NCI-H446 treated with DMSO at 0.1 percent for 48 hours (cell line): Measurements from ENCODE around the gene IGHMBP2.
"Not testable (repeated sequence)": the region's sequence is repeated elsewhere in the genome, so short reads cannot be mapped to it uniquely, and the experiment has no call there.

Experiments used
- DNase-seq: peaks from one replicate; lab custom pipeline; 2025; lab: John Stamatoyannopoulos, UW

IGHMBP2 gene

DNA sequence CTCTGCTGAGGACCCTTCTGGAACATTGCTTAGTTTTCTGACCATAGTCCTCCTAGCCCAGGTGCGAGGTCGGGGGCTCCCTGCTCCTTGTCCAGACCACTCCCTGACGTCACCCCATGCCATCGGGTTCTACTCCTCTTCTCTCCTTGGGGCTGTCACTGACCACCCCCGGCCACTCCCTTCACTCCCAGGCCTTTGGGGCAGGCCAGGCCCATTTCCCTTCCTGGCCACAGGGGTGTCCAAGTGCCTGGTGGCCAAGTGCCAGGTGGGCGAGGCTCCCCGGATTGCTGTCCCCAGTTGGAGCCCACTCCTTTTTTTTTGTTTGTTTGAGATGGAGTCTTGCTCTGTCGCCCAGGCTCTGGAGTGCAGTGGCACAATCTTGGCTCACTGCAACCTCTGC, 57.6 kb downstream of the IGHMBP2 start:
- DNase-seq = no peak

DNA sequence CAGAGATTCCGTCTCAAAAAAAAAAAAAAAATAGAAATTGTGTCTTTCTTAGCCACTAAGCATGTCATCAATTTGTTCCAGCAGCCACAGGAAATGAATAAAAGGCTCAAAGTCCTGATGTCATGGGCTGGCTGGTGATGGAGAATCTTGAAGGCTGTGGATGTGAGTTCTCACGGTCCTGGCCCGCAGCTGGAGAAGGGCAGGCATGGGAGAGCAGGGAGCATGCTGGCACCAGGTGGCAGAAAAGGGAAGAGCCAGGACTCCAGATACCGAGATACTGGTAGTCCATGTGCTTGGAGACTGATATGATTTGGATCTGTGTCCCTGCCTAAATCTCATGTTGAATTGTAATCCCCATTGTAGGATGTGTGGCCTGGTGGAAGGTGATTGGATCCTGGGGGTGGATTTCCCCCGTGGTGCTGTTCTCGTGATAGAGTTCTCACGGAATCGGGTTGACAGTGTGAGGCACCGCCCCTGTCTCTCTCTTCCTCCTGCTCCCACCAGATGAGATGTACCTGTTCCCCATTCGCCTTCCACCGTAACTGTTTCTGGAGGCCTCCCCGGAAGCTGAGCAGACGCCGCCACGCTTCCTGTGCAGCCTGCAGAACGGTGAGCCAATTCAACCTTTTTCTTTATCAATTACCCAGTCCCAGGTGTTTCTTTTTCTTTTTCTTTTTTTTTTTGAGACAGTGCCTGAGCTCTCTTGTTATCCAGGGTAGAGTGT, 59.0 kb downstream of the IGHMBP2 start:
- DNase-seq = no peak

DNA sequence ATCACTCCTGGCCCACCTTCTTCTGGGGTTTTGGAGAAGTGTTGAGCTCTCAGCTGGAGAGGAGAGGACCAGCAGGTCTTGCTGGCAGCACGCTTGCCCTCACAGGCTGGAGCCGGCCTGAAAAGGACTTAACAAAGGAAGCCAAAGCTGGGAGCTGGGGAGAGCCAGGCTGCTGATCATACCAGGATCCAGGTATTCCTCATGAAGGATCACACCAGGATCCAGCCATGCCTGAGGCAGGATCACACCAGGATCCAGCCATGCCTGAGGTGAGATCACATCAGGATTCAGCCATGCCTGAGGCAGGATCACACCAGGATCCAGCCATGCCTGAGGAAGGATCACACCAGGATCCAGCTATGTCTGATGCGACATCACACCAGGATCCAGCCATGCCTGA, 60.1 kb downstream of the IGHMBP2 start:
- DNase-seq = no peak

DNA sequence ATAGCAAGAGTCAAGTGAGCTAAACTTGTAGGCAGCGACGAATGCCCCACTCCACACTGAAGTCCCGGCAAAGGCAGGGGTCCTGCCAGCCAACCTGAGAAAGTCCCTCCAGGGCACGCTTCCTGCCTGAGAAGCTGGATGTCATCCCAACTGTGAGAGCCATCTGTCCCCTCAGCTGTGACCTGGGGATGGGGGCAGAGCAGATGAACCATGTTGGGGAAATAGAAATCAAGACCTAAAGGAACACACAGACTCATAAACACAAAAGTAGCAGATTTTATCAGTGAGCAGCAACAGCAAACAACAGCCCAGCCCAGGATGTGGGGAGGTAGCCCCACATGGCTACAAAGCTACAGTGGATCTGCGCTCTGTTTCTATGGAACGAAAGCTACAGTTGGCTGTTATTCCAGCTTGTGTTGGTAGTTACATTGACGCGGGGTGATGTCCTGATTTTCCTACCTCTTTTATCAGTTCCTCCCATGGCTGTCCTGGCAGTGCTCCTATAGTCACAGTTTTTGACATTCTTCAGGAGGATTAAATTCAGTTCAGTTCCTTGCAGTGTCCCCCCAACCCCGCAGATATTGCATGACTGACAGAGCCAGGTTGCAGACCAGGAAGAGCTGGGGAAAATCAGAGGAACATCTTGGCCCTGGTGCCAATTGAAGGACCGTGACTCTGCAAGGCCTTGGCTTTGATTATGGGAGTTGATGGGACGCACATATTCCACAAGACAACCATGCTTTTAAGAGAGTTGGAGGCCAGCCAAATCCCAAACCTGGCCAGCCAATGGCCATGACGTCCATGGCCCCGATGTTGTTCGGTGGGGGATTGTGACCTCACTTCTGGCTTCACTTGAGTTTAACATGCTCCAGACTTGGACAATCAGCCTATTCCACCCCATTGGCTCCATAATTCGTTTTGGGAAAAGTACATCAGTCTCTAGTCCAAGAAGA, 62.5 kb downstream of the IGHMBP2 start:
- no peak for DNase-seq

DNA sequence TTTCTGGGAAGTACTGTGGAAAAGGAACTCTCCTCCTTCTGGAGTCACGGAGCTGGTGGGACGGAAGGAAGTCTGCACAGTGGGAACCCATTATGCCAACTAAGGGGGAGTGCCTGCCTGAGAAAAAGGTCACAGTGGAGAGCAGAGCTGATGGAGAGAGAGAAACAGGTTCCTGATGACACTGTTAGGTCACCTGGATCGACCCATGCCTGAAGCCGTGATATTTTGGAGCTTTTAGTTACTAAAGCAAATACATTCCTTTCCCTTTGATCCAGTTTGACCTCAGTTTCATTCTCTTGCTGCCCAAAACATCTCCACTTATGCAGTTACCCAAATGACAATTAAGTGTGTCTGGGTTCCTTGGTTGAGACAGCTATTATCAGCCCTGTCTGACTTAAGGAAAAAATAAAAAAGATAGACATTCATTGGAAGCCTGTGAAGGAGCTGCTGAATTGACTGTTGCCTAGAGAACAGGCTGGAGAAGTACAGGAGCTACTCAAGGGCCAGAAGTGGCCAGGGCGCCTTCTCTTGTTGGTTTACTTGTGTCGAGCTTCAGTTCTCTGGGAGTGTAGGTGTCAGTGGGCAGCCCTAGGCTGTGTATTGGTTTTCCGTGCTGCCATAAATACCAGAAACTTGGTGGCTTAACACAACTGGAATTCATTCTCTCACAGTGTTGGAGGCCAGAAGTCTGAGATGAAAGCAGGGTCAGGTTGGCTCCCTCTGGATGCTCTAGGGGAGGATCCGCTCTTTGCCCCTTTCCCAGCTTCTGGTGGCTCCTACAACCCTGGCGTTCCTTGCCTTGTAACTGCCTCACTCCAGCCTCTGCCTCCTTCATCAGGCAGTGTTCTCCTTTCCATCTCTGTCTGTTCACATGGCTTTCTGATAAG, 63.4 kb downstream of the IGHMBP2 start:
- DNase-seq = no peak

DNA sequence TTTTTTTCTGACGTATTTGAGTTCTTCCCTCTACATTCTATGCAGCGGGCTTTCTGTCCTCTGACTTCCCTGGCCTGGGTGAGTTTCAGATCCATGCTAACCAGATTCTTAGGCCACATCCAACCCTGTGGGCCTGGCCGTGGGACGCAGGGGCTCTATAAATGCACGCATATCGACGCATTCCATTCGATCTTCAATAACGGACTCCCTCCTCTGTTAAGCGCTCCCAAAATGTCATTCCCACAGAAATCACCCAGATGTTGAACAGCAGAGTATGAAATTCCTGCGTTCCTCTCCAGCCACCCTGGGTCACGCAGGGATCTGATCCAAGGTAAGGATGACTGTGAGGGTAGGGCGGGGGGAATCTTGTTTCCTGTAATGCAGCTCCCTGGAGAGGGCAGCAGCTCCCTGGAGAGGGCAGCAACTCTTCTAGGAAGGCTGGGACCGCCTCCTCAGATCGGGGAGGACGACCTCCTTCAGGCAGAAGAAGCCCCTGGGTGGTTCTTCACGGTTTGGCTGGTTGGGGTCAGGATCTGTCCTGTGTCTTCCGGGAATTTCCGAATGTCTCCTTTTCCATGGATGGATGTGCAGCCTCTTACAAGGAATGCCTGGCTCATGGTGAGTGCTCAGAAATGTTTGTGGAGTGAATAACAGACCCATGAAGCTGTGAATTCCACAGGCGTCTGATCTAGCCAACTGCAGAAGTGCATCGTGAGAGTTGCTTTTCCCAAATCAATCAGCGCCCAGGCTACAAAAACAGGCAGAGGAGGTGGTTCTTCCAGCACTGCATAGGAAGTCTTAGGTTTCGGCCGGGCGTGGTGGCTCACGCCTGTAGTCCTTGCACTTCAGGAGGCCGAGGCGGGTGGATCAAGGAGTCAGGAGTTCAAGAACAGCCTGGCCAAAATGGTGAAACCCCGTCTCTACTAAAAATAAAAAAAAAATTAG, 64.9 kb downstream of the IGHMBP2 start:
- DNase-seq = no peak

DNA sequence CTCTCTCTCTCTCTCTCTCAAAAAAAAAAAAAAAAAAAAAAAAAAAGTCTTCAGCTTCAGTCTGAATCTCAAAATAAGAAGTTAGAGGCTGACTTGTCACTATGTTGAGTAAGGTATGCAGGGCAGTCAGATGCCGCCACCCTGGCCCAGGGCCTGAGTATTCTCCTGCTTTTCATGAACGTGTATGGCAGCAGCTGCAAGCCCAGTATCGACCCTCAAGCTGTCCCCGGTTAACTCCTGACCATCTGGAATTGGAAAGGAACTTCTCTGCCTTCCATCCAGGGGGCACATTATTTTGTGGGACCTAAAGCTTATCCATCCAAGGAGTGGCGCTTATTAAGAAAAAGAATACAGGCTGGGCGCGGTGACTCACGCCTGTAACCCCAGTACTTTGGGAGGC, 65.7 kb downstream of the IGHMBP2 start:
- DNase-seq = no peak

DNA sequence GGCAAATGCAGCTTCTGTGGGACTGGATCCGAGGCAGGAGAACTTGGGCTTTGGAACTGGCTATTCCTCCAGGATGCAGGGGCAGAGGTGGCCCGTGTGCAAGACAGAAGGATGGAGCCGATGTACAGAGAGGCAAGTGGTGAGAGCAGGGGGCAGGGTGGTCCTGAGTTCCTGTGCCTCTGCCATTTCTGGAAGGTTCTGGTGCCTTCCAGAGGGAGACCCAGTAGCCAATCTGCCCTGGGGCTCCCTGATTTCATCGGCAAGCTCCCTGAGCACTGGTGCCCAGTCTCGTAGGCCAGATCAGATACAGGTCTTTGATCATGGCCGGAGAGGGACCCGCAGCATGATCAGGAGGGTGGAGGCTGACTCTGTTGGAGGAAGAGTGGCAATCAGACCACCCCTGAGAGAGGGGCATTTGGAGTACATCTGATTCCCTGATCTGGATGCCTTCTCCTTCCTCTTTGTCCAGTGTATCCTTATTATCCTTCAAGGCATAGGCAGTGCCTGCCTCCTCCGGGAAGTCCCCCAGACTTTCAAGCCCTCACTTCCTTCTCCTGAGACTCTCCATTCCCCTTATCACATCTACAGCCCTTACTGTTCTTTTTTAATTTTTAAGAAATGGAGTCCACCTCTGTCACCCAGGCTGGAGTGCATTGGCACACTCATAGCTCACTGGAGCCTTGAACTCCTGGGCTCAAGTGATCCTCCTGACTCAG, 67.4 kb downstream of the IGHMBP2 start:
- no peak for DNase-seq

DNA sequence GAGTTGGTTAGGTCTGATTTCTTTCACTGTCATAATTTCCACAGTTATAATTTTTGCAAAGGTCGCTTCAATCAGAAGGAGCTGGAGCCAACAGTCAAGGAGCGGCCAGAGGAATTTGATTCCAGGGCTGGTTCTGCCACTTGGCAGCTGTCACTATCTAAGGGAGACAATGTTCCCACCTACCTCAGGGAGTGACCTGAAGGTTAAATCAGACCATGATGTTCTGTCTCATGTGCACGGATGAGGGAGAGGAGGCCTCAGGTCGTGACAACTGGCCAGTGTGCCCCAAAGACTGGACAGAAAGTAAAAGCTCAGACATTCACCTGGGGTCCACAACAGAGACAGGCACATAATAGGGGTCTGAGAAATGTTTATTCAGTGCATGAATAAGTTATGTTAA, 69.5 kb downstream of the IGHMBP2 start:
- DNase-seq = no peak

DNA sequence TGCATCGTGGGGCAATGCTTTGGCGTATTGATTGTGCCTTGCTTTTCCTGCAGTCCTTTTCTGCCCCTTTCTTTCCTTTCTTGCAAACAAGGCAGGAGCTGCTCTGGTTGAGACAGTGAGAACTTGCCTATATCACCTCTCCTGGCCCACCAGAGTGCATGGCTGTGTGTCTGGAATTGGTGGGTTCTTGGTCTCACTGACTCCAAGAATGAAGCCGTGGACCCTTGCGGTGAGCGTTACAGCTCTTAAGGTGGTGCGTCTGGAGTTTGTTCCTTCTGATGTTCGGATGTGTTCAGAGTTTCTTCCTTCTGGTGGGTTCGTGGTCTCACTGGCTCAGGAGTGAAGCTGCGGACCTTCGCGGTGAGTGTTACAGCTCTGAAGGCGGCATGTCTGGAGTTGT, 70.0 kb downstream of the IGHMBP2 start:
- not testable (repeated sequence) for DNase-seq

DNA sequence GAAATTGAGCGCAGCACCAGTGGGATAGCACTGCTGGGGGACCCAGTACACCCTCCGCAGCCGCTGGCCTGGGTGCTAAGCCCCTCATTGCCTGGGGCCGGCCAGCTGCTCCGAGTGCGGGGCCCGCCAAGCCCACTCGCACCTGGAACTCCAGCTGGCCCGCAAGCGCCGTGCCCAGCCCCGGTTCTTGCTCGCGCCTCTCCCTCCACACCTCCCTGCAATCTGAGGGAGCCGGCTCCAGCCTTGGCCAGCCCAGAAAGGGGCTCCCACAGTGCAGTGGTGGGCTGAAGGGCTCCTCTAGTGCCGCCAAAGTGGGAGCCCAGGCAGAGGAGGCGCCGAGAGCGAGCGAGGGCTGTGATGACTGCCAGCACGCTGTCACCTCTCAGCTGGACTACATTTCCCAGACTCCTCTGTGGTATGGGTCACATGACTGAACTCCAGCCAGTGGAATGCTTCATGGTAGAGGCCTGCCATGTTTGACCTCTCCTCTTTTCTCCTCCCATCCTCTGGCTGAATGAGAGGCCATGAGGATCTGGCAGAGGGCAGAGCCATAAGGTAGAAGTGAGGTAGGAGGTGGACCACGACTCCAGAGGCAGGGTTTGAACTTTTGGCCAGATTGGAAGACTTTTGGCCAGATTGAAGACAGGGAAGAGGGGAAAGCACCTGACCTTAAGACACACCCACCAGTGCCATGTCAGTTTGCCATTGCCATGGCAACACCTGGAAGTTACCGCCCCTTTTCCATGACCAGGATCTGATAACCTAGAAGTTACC, 70.9 kb downstream of the IGHMBP2 start:
- no peak for DNase-seq

DNA sequence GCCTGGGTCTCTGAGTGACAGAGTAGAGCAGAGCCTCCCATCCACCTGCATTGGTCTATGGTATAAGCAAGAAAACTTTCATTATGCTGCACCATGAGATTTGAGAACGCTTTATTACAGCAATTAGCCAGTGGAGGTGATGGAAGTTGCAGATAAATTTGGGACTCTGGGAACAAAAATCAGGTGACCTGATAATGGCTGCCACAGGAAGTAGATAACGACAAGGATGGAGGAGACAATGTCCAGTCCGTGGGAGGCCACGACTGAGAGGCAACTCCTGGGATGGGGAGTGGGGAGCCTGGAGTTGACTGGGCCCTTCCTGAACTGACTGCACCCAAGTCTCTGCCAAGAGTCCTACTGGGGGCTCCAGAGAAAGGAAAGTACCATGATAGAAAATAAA, 72.4 kb downstream of the IGHMBP2 start:
- no peak for DNase-seq

DNA sequence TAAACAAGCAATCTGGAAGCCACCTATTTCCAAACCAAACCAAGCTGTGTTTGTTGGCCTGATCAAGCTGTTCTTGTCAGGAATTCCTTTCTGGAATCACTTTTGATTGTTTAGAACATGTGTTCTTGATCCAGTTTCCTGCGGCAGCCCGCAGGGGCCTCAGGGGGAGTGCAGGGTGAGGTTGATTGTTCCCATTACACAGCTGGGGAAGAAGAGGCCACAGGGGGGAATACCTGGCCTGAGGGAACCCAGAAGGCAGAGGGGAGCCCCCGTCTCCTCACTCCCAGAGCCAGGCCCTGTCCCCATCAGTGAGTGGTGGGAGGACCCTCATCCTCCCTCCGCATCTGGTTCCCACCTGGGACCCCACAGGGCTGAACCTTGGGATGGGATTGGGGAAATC, 72.9 kb downstream of the IGHMBP2 start:
- DNase-seq = no peak

DNA sequence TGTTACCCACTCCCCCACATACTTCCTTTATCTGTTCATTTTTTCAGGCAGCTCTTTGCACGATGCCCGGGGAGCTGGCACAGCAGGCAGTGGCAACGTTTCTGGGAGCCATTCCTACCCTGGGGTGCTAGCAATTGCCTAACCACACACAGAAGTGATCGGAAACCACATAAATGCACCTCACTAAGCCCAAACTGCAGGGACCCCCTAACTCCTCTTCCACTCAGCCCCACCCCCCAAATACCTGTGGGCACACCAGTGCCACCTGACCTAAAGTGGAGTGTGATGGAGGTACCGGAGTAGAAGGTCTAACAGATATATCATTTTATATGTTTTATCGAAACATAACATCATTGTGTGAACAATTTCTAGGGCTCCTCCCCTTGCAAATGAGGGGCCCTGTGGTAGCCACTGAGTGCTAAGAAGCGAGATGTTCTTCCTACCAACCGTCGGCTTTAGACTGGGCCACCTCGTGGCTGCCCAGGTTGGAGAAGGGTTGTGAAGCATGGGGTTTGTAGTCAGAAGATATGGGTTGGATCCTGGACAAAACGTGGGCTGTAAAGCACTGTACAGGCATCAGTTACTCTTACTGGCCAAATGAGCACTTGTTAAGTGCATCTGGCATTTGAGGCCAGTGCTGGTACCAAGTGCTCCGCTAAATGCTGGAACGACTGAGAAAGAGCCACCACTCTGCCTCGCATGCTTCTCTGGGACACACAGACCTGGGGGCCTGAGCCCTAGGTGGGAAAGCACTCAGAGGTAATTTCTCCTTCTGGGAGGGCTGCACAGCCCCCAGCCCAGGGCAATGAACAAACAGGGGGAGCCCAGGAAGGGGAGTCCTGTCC, 74.3 kb downstream of the IGHMBP2 start:
- DNase-seq = no peak

DNA sequence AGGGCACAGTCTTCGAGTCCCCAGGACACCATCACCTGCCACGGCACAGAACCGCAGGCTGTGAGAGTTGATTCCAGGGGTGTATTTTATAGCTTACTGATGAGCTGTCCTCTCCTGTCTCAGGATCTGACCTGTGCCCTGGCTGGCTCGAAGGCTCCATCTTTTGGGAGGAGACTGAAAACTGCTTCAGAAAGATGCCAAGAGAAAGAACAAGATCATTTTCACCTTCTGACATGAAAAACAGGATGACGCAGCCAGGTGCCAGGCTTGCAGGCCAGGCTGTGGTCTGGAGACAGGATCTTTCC, 74.9 kb downstream of the IGHMBP2 start:
- no peak for DNase-seq

DNA sequence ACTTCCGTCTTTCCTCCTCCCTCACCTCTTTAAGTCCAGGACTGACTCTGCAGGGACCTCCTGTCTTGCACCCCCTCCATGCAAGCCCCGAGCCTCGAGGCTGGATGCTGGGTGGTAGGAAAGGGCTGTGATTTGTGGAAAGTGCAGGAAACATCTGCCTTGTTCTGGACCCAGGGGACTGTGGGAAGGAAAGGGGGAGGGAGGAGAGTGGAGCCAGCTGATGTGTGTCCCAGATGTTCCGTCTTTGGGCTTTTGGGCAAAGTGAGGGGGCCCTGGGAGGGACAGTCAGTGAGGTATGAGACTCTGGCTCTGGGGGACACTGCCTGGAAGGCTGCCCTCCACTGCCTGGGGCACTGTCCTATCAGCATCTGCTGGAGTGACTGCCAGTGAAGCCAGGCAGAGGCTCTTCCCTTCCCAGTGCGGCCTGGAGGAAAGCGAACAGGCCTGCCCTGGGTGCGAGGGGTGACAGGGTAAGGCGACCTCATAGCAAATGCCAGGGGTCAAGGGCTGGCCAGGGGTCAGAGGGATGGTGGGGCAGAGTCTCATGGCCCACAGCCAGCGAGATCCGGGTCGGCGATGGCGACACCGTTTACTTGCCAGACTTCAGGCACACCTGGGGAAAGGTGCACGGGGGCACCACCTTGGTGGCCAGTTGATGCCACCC, 75.4 kb downstream of the IGHMBP2 start:
- no peak for DNase-seq

DNA sequence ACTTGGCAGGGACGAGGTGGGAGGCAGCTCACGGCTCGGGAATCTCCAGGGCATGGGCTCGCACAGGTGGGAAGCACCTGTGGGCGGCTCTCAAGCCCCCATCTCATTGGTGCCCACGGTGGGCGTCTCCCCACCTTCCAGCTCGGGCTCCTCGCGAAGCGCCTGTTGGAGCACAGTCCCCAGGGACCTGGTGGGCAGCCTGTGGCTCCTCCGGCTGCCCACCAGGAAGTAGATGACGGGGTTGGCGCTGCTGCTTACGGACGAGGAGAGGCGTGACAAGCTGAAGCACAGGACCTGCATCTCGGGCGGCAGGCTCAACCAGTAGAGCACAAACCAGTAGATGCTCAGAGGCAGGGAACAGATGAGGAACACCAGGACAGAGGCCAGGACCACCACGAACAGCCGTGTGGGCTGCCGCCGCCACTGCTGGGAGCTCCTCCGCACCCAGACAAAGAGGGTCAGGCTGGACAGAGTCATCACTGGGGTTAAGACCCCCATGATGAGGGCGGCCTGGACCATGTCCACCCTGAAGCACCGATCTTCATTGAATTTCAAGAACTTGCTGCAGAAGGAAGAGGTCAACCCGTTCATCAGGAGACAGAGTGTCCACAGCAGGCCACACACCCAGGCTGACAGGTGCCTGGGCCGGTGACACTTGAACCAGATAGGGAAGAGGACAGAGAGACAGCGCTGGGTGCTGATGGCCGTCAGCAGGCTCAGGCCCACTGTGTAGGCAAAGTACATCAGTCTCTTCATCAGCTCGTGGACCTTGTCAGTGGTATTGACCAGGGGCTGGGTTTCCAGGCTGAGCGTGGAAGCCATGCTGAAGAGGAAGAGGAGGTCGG, 76.5 kb downstream of the IGHMBP2 start:
- no peak for DNase-seq

DNA sequence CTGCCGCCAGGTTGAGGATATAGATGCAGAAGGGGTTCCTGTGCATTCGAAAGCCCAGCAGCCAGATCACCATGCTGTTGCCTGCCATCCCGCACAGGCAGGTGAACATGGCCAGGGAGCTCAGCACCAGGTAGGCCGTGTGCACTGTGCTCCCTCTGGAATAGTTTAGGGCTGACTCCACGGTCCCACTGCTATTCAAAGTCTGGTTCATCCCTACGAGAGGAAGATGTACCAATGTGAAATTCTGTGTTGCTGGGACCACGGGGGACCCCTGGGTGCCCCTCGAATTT, 77.0 kb downstream of the IGHMBP2 start, which contains the start of gene MRGPRD:
Gene MRGPRD, minus strand, starts transcription at position 211 of the 290 bp plus-strand sequence. Its CDS starts 0 bp downstream, at position 211.
- DNase-seq = no peak
